Smooth muscle cell (in vitro differentiated cells): ENCODE data around the gene DLGAP5. TPM values are rescaled to one million over a fixed set of nuclear protein-coding genes. Genes with fewer than 3 reads are reported as not detected.

Source experiments
- DNase-seq: peaks from one replicate; lab custom pipeline; 2025; ENCODE audit not compliant: unreplicated experiment; lab: John Stamatoyannopoulos, UW
- H2AFZ ChIP-seq: fragments of 200-600 bp; sonication (generic); 2 replicates; pipeline ENCODE4 v1.6.0; 2016; ENCODE audit warnings: antibody characterized with exemption, low read depth, mild to moderate bottlenecking
- H3F3A ChIP-seq: fragments of 200-600 bp; sonication (generic); 2 replicates; pipeline ENCODE4 v1.6.0; 2017; ENCODE audit warnings: antibody characterized with exemption, low read depth
- H3K27ac ChIP-seq: fragments of 200-600 bp; sonication (generic); 2 replicates; pipeline ENCODE4 v1.5.1; 2016; ENCODE audit warnings: low read depth, mild to moderate bottlenecking
- H3K27me3 ChIP-seq: fragments of 200-600 bp; sonication (generic); 2 replicates; pipeline ENCODE4 v1.6.1; 2016; ENCODE audit warnings: low read depth, mild to moderate bottlenecking
- H3K36me3 ChIP-seq: fragments of 200-600 bp; sonication (generic); 2 replicates; pipeline ENCODE4 v1.5.1; 2016; ENCODE audit warnings: low read depth
- H3K4me1 ChIP-seq: fragments of 200-600 bp; sonication (generic); 2 replicates; pipeline ENCODE4 v1.5.1; 2016; ENCODE audit warnings: low read depth
- H3K4me2 ChIP-seq: fragments of 200-600 bp; sonication (generic); 2 replicates; pipeline ENCODE4 v1.6.0; 2016; ENCODE audit warnings: mild to moderate bottlenecking
- H3K4me3 ChIP-seq: fragments of 200-600 bp; sonication (generic); 2 replicates; pipeline ENCODE4 v1.5.1; 2016; ENCODE audit warnings: mild to moderate bottlenecking
- H3K79me2 ChIP-seq: fragments of 200-600 bp; sonication (generic); 2 replicates; pipeline ENCODE4 v1.6.0; 2016; ENCODE audit warnings: low read depth, mild to moderate bottlenecking
- H3K9ac ChIP-seq: fragments of 200-600 bp; sonication (generic); 2 replicates; pipeline ENCODE4 v1.6.0; 2016; ENCODE audit warnings: low read depth
- H3K9me3 ChIP-seq: fragments of 200-600 bp; sonication (generic); replicated peaks from 2 replicates; pipeline ENCODE4 v1.5.1; 2016; ENCODE audit warnings: low read depth
- H4K20me1 ChIP-seq: fragments of 200-600 bp; sonication (generic); 2 replicates; pipeline ENCODE4 v1.6.0; 2016; ENCODE audit warnings: low read depth
- WGBS: methylation state at CpG from one replicate; pipeline ENCODE4 v1.1.7; 2016; ENCODE audit warnings: low lambda C conversion rate; 5-methylcytosine and 5-hydroxymethylcytosine counted together
- polyA plus RNA-seq: library from polyadenylated mRNA; unstranded; fragments of >200 nt; fragmentation: Nextera tagmentation; extraction: Ambion mirVana; gene quantifications from 2 replicates; pipeline ENCODE4 v1.2.1, GENCODE V29; 2016
- total RNA-seq: library from RNA; depleted of rRNA; stranded (reverse); fragments of >200 nt; gene quantifications from 2 replicates; pipeline ENCODE4 v1.2.3, GENCODE V29; 2014
- TF ChIP-seq, protein P1 (sequence below): fragments of 200-600 bp; sonication (generic); IDR thresholded peaks from 2 replicates; pipeline ENCODE4 v1.5.1; 2017; ENCODE audit warnings: borderline replicate concordance, mild to moderate bottlenecking, antibody characterized with exemption; ENCODE audit not compliant: insufficient read depth, poor library complexity, severe bottlenecking

DLGAP5 gene
- total and polyA plus RNA-seq, 2 experiments from 2014 or later = 7.5 to 8.0 TPM

DNA sequence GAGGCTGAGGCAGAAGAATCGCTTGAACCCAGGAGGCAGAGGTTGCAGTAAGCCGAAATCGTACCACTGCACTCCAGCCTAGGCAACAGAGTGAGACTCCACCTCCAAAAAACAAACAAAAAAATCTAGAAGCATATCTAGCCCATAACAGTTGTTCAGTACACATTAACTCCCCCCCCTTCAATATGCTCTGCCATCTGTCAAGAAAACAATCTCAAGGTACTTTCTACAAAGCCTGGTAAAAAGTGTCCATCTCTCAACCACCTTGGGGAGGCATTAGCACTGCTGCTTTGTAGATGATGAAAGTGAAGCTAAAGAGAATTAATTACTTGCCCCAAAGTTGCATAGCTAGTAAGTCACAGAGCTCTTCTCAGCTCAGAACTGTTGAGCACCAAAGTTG lies 37.4 kb downstream of the DLGAP5 start:
- Histone ChIP-seq H3K27ac (no peak overlapping the region), H3K9ac (no peak overlapping the region), H3K27me3 (no peaks in the 10 kb centered on the region), H3K4me3 (no peak overlapping the region), H3K9me3 (no peaks in the 10 kb centered on the region), H3K36me3 (no peaks in the 10 kb centered on the region), H2AFZ (no peak overlapping the region), H3F3A (no peaks in the 10 kb centered on the region), H3K4me2 (no peak overlapping the region), H3K79me2 (no peaks in the 10 kb centered on the region), H3K4me1 (no peaks in the 10 kb centered on the region), H4K20me1 (no peaks in the 10 kb centered on the region)
- TF ChIP-seq, protein P1, sequence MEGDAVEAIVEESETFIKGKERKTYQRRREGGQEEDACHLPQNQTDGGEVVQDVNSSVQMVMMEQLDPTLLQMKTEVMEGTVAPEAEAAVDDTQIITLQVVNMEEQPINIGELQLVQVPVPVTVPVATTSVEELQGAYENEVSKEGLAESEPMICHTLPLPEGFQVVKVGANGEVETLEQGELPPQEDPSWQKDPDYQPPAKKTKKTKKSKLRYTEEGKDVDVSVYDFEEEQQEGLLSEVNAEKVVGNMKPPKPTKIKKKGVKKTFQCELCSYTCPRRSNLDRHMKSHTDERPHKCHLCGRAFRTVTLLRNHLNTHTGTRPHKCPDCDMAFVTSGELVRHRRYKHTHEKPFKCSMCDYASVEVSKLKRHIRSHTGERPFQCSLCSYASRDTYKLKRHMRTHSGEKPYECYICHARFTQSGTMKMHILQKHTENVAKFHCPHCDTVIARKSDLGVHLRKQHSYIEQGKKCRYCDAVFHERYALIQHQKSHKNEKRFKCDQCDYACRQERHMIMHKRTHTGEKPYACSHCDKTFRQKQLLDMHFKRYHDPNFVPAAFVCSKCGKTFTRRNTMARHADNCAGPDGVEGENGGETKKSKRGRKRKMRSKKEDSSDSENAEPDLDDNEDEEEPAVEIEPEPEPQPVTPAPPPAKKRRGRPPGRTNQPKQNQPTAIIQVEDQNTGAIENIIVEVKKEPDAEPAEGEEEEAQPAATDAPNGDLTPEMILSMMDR = no peak
- 100% methylated on average over 3 of the region's 3 CpGs for WGBS
- DNase-seq = no peak

DNA sequence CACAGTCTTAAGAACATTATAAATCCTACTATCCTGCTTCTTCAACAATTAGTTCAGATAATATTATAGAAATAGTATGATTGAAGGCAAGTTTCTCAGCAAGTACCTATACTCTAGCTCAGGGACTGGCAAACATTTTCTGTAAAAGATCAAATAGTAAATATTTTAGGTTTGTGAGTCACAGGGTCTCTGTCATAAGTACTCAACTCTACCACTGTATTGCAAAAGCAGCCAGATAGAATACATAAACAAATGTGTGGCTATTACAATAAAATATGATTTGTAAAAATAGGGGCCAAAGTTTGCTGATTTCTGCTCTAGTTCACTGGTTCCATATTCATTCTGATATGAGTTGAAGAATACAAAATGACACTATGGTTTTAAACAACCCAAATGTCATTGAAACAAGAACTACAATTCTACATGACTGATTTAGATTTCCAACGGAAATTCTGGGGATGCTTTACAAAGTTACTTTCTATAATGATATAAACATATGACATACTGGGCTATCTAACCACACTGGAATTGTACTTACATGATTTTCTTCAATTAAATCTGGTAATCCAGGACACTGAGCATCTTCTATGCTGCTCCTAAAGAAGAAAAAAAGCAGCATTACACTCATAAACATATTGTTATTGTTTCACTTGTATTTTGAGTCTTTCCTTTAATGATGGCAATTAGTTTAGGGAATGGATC lies 39.2 kb downstream of the DLGAP5 start:
- Histone ChIP-seq H3K4me1 (no peaks in the 10 kb centered on the region), H3K4me3 (no peak overlapping the region), H3K27me3 (no peaks in the 10 kb centered on the region), H3K36me3 (no peaks in the 10 kb centered on the region), H3F3A (no peaks in the 10 kb centered on the region), H3K9me3 (no peaks in the 10 kb centered on the region), H3K4me2 (no peak overlapping the region), H4K20me1 (no peaks in the 10 kb centered on the region), H3K27ac (no peak overlapping the region), H3K9ac (no peak overlapping the region), H3K79me2 (no peaks in the 10 kb centered on the region), H2AFZ (no peak overlapping the region)
- no peak for DNase-seq
- 96% methylated on average over 1 of the region's 1 CpG for WGBS
- TF ChIP-seq, protein P1 = no peak

DNA sequence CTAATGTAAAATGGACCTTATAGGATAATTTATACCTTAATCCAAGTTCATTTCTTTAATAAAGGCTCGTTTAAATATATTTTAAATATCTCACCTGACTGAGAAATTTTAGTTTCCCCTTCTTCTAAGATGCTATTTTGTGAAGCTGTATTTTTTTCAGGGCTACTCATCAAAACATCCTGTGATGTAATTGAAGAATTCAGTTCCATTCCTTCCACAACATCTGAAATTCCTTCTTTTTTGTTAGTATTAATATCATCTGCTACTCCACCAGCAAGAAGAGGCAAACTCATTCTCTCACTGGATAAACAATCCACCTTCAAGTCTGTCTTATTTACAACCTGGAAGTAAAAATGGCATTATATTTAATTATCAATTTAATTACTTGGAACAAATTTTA lies 39.8 kb downstream of the DLGAP5 start:
- no peaks in the 10 kb centered on the region for H3F3A ChIP-seq
- H2AFZ ChIP-seq = no peak overlapping the region
- 96% methylated on average over 1 of the region's 1 CpG for WGBS
- no peaks in the 10 kb centered on the region for H3K27me3 ChIP-seq
- no peaks in the 10 kb centered on the region for H4K20me1 ChIP-seq
- H3K4me1 ChIP-seq = no peaks in the 10 kb centered on the region
- no peak overlapping the region for H3K4me3 ChIP-seq
- TF ChIP-seq, protein P1 = no peak
- H3K27ac ChIP-seq = no peak overlapping the region
- no peak for DNase-seq
- no peaks in the 10 kb centered on the region for H3K36me3 ChIP-seq
- no peak overlapping the region for H3K9ac ChIP-seq
- no peaks in the 10 kb centered on the region for H3K79me2 ChIP-seq
- no peaks in the 10 kb centered on the region for H3K9me3 ChIP-seq
- no peak overlapping the region for H3K4me2 ChIP-seq

DNA sequence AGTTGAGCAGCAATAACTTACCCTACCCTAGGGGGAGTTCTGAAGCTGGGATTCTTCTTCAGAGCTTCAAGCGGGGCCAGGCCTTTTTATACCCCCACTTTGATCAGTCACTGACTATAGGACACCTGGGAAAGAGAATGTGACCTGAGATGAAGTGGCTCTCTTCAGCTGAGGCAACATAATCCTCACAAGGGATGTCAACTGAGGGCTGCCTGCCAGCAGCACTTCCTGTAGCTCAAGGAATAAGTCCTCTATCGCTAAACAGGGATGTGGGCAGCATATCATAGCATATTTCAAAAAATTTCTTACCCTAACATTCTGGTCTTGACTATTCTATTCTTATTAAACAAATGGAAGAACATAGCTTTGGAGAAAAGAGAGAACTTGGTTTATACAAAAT lies 45.0 kb downstream of the DLGAP5 start:
- 98% methylated on average over 2 of the region's 2 CpGs for WGBS
- no peaks in the 10 kb centered on the region for H3K9me3 ChIP-seq
- H3K9ac ChIP-seq = no peak overlapping the region
- H3K4me2 ChIP-seq = no peak overlapping the region
- no peaks in the 10 kb centered on the region for H3K79me2 ChIP-seq
- no peaks in the 10 kb centered on the region for H3K27me3 ChIP-seq
- H3K27ac ChIP-seq = no peak overlapping the region
- peaks cover 8% of the 10 kb centered on the region for H3K36me3 ChIP-seq
- DNase-seq = no peak
- TF ChIP-seq, protein P1 = no peak
- H3K4me3 ChIP-seq = no peak overlapping the region
- no peak overlapping the region for H2AFZ ChIP-seq
- peaks cover 7% of the 10 kb centered on the region for H4K20me1 ChIP-seq
- no peaks in the 10 kb centered on the region for H3F3A ChIP-seq
- H3K4me1 ChIP-seq = no peaks in the 10 kb centered on the region
